ENCODE data around the gene FAM114A1. TPM values are rescaled to one million over a fixed set of nuclear protein-coding genes. Genes with fewer than 3 reads are reported as not detected.

FAM114A1 gene
- total RNA-seq, 1 donor from 2014 or later = 27.0 TPM

- H3K4me3 Mint-ChIP-seq (ENCODE audit: unreplicated experiment) = no peak overlapping the region
- no peaks in the 10 kb centered on the region for H3K9me3 Mint-ChIP-seq (ENCODE audit: unreplicated experiment)
- no peak for TF ChIP-seq CTCF (IDR thresholded peaks at IDR 0.05; ENCODE audit: unreplicated experiment)
- peaks cover 6% of the 10 kb centered on the region for H3K4me1 Mint-ChIP-seq (ENCODE audit: unreplicated experiment)
- no peak for DNase-seq (ENCODE audit: low spot score)
- no peak overlapping the region for H3K27ac Mint-ChIP-seq (ENCODE audit: unreplicated experiment)
- peaks cover 16% of the 10 kb centered on the region for H3K36me3 Mint-ChIP-seq (ENCODE audit: low read depth, unreplicated experiment)
- H3K27me3 Mint-ChIP-seq (ENCODE audit: unreplicated experiment) = no peaks in the 10 kb centered on the region
Measured at GRCh38 chr4:38917481-38918025, 49.9 kb downstream of the FAM114A1 start.

GRCh38 chr4:38919494-38919893 lies 51.9 kb downstream of the FAM114A1 start:
- Mint-ChIP-seq H3K27me3 (ENCODE audit: unreplicated experiment) (no peaks in the 10 kb centered on the region), H3K36me3 (ENCODE audit: low read depth, unreplicated experiment) (peaks cover 16% of the 10 kb centered on the region), H3K4me1 (ENCODE audit: unreplicated experiment) (peaks cover 4% of the 10 kb centered on the region), H3K4me3 (ENCODE audit: unreplicated experiment) (no peak overlapping the region), H3K9me3 (ENCODE audit: unreplicated experiment) (no peaks in the 10 kb centered on the region), H3K27ac (ENCODE audit: unreplicated experiment) (no peak overlapping the region)
- no peak for TF ChIP-seq CTCF (IDR thresholded peaks at IDR 0.05; ENCODE audit: unreplicated experiment)
- no peak for DNase-seq (ENCODE audit: low spot score)

- DNase-seq (ENCODE audit: low spot score) = no peak
- peaks cover 4% of the 10 kb centered on the region for H3K4me1 Mint-ChIP-seq (ENCODE audit: unreplicated experiment)
- peaks cover 11% of the 10 kb centered on the region for H3K36me3 Mint-ChIP-seq (ENCODE audit: low read depth, unreplicated experiment)
Measured at GRCh38 chr4:38920186-38920585, 52.6 kb downstream of the FAM114A1 start.

DNA sequence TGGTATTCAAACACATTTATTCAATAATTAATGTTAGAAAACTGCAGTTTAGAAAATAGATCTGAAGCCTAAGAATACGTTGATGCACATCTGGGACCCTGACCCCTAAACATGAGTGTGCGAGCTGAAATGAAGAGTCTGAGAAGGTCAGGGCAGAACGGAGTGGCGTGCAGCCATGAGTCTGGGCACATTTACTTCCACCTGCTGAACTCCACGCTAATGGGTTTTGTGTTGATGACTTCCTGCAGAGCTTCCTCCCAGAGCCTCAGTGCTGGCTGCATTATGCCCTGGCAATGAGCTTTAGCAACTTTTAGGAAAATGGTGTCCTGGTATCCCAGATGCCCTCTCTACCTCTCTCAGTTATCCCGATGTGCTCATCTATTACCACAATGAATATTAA lies 53.1 kb downstream of the FAM114A1 start:
- Mint-ChIP-seq H3K27me3 (ENCODE audit: unreplicated experiment) (no peaks in the 10 kb centered on the region), H3K27ac (ENCODE audit: unreplicated experiment) (no peak overlapping the region), H3K36me3 (ENCODE audit: low read depth, unreplicated experiment) (peaks cover 6% of the 10 kb centered on the region), H3K4me3 (ENCODE audit: unreplicated experiment) (no peak overlapping the region), H3K9me3 (ENCODE audit: unreplicated experiment) (no peaks in the 10 kb centered on the region), H3K4me1 (ENCODE audit: unreplicated experiment) (peaks cover 4% of the 10 kb centered on the region)
- TF ChIP-seq CTCF (IDR thresholded peaks at IDR 0.05; ENCODE audit: unreplicated experiment) = no peak
- no peak for DNase-seq (ENCODE audit: low spot score)

More at GRCh38 chr4:38920186-38920585, 52.6 kb downstream of the FAM114A1 start:
- no peak overlapping the region for H3K27ac Mint-ChIP-seq (ENCODE audit: unreplicated experiment)
- H3K27me3 Mint-ChIP-seq (ENCODE audit: unreplicated experiment) = no peaks in the 10 kb centered on the region
- no peaks in the 10 kb centered on the region for H3K9me3 Mint-ChIP-seq (ENCODE audit: unreplicated experiment)
- H3K4me3 Mint-ChIP-seq (ENCODE audit: unreplicated experiment) = no peak overlapping the region
- no peak for TF ChIP-seq CTCF (IDR thresholded peaks at IDR 0.05; ENCODE audit: unreplicated experiment)

- no peak for DNase-seq (ENCODE audit: low spot score)
- no peak for TF ChIP-seq CTCF (IDR thresholded peaks at IDR 0.05; ENCODE audit: unreplicated experiment)
- Mint-ChIP-seq H3K9me3 (ENCODE audit: unreplicated experiment) (no peaks in the 10 kb centered on the region), H3K4me3 (ENCODE audit: unreplicated experiment) (no peak overlapping the region), H3K4me1 (ENCODE audit: unreplicated experiment) (peaks cover 4% of the 10 kb centered on the region), H3K36me3 (ENCODE audit: low read depth, unreplicated experiment) (peaks cover 3% of the 10 kb centered on the region), H3K27ac (ENCODE audit: unreplicated experiment) (no peak overlapping the region), H3K27me3 (ENCODE audit: unreplicated experiment) (no peaks in the 10 kb centered on the region)
Measured at GRCh38 chr4:38921151-38921550, 53.5 kb downstream of the FAM114A1 start.
